ENCODE results near the gene TEKT1.

DNA sequence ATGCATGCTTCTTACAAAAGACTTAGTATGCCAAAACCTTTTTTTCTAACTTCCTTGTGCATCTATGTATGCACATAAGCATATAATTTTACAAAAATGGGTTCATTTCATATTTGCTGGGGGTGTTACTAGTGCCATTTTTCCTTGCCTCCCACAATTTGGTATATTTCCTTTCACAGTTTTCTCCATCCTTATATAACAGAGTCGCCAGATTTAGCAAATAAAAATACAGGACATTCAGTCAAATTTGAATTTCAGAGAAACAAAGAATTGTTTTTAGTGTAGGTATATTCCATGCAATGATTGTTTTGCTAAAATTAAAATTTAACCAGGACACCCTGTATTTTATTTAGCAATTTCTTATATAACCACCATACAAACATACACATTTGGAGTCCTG, 59.5 kb downstream of the TEKT1 start:
- no peak for TF ChIP-seq CTCF (IDR thresholded peaks at IDR 0.05)
- no peak for TF ChIP-seq POLR2A (IDR thresholded peaks at IDR 0.05)

All from lower leg skin (tissue), 3 donors.